Cardiac septum (tissue), 1 donor: ENCODE results near the gene HLA-F. TPM values are rescaled to one million over a fixed set of nuclear protein-coding genes. Genes with fewer than 3 reads are reported as not detected.

ENCODE experiments used
- DNase-seq: peaks from one replicate; pipeline ENCODE4 v3.0.0-alpha.2; 2020; ENCODE audit warnings: low spot score
- intact Hi-C: fragments of 100-400 bp; cut with DNase I; formaldehyde crosslinking; loops from one replicate; pipeline ENCODE4 v1.14.0; 2022
- total RNA-seq: library from RNA; stranded (reverse); fragmentation: NEBNext Ultra II Directional; extraction: Animal tissue kit (Norgen Biotek cat#: 25700); gene quantifications from one replicate; pipeline ENCODE4 v1.2.1, GENCODE V29; 2021
- donor health status: DM: no; HTN: no; CAD: no.

HLA-F gene
- total RNA-seq, 1 donor from 2014 or later: 40.4 TPM

DNA sequence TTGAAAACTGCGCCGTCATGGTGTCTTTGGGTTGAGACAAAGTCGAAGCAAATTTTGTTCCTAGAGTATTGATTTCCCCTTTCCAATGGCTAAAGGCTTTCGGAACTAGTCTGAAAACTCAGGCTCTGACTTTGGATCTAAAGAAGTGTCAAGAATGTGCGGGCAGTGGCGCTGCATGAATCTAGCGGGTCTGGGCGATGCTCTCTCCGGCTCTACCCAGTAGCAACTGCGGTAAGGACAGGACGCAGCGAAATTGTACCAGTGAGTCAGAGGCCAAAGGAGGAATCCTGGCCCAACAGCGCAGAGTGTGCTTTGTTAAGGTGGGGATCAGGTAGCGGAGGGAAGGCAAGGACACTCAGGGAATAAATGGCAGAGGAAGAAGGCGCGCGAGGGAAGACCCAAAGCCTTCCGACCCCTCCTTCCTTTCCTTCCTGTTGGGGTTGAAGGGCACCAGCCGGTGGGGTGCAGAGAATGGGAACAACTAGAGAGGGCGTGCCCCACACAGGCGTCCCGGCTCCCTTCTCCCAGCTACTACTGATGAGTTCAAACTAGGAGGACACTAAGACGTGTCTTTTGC lies 32.1 kb downstream of the HLA-F start:
- intact Hi-C loops: no loop called here
- no peak for DNase-seq

DNA sequence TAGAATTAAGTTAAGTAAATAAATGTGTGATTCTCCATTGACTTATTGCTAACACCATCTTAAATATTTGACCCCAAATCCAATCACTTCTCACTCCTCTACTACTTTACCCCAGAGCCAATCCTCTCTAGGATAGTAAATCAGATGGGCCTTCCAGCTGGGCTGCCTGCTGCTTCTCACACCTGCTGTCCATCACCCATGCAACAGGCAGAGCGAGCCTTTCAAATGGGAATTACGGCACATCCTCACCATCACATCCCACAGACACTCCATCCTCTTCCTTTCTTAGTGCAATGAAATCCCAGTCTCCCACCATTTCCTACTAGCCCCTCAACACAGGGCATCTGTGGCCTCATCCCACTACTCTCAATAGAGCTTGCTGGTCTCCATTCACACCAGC lies 34.0 kb downstream of the HLA-F start:
- intact Hi-C loops: no loop called here
- DNase-seq: no peak

DNA sequence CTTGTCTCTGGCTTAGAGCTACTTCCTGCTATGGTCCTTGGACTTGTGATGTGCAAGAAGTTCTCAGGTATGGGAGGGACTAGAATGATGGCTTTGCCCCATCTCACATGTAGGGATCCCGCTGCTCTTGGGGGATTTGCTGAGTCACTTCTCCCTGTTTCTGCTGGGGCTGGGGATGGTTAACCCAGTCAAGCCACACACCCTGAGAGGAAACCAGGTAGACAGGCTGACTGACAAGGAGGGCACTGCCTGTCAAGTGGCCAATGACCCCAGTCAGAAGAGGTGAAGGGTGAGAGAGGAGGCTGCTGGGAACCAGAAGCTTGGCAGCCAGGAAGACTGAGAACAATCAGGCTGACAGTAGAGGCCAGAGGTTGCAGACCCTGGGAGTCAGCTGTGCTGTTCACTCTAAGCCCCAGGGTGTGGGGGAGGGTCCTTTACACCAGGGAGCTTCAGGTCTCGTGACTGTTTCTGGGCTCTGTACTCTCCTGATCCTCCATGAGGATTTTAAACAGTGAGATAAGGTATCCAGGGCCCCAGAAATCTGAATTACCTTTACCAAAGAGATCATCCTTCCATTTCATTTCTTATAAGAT lies 34.6 kb downstream of the HLA-F start:
- no peak for DNase-seq
- intact Hi-C loops: no loop called here

DNA sequence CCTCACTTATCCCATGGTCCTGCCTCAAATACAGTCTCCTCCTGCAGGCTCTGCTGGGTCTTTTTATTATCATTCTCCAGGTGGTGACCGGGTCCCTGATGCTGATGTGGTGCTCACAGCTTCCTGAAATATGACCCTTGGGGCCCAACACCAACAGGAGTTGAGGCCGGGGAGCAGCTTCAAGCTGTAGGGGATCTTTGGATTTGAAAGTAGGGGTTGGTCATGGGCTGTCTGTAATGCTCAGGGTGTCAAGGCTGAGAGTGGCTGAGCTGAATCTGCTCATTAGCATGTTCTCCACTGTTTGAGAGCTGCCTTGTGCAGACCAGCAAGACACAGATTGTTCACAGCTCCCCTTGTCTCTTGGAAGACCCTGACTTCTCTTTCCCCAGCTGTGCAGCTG lies 35.5 kb downstream of the HLA-F start:
- DNase-seq: no peak
- intact Hi-C loops: no loop called here

DNA sequence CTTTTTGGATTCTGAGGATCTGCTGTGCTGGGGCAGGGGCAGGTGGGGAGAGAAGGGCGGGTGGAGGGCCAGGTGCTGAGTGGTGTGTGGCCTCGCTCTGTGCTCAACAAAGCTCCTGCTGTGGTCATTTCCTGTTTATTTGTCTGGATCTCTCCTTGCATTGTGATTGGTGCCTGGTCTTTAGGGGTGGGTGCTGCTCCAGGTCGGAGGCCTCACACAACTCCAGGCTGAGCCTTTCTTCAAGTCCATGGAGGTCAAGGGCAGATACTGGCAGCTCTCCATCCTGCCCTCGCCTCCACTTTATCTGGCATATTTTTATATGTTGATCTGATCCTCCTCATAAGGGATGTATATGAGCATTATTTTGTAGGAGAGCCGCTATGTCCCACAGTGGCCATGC lies 36.2 kb downstream of the HLA-F start:
- intact Hi-C loops: no loop called here

DNA sequence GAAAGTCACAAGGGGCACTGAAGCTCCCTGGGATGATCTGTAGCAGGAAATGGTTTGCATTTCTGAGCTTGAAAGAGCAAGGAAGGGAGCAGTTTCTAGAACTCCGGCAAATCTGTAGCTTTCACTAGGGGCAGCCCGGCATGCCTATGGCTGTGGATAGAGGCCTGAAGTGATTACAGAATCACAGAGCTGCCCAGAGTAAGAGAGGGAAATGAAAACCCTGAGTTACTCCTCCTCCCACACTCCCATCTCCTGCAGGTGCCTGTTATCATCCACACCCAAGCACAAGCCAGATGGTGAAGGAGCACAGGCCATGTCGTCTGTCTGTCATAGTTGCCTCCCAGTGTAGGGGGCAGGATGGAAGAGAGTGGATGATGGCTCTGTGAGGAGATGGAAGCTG lies 37.1 kb downstream of the HLA-F start:
- no peak for DNase-seq
- intact Hi-C loops: no loop called here

More for the DNA sequence above, 36.2 kb downstream of the HLA-F start:
- no peak for DNase-seq

DNA sequence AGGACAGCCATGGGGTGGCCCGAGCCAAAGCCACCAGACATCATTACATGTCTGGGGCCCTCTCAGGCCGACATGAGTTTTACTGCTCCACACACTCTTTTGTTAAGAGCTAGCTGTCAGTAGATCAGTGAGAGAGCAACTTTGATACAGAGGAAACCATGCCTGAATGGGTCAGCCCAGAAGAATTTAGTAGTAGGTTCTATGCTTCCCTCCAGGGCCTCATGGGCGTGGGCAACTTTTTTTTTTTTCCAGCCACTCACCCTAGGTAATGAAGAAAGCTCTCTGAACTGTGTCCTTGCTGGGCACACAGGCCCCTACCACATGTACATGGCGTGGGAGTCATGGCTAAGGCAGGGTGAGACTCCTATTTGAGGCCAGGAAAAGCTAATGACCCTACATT lies 38.8 kb downstream of the HLA-F start:
- no peak for DNase-seq
- intact Hi-C loops: no loop called here

DNA sequence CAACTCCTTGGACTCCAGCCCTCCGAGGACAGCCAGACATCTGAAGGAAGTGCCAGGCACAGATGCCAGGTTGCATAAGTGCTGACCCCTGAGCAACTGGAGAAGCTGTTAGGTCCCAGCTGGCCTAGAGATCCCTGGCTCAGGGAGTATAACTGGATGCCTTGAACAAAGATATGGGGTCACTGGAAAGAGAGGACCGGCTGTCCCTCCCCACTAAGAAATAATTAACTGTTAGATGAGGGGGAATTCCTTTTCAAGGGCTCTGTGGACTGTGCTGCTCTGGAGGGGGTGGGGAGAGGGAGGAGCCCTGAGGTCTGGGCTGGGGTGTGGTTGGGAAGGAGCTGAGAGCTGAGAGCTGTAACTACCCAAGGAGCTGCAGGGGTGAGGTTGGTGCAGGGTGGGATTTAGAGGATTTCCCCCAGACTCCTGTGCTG lies 39.6 kb downstream of the HLA-F start:
- intact Hi-C loops: no loop called here
- DNase-seq: no peak

DNA sequence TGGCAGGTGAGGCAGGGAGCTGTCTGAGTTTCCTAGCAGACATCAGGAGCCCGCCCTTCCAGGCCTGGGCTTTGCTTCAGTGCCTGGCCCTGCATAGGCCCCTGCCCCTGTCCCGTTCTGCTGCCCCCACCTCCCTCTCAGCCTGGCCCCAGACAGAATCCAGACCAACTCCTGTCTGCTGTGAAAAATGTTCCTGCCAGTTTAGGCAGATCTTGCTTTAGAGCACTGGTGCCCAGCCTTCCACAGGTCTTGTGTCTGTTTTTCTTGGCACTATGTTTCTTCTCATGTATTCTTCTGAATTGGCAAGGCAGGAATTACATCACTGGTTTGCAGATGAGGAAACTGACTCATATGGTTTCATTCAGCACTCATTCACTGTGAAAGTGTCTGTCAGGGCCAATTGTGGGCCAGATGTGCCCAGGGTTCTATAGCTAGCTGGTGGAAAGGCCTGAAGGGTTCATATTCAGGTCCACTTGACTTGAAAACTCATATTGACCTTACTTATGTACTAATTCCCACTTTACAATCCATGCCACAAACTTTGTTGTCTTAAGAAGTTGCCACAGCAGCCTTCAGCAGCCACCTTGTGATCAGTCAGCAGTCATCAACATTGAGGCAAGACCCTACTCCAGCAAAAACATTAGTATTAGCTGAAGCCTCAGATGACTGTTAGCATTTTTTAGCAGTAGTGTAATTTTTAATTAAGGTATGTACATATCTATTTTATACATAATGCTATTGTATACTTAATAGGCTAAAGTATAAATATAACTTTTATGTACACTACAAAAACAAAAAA lies 40.5 kb downstream of the HLA-F start:
- DNase-seq: no peak
- intact Hi-C loops: no loop called here

DNA sequence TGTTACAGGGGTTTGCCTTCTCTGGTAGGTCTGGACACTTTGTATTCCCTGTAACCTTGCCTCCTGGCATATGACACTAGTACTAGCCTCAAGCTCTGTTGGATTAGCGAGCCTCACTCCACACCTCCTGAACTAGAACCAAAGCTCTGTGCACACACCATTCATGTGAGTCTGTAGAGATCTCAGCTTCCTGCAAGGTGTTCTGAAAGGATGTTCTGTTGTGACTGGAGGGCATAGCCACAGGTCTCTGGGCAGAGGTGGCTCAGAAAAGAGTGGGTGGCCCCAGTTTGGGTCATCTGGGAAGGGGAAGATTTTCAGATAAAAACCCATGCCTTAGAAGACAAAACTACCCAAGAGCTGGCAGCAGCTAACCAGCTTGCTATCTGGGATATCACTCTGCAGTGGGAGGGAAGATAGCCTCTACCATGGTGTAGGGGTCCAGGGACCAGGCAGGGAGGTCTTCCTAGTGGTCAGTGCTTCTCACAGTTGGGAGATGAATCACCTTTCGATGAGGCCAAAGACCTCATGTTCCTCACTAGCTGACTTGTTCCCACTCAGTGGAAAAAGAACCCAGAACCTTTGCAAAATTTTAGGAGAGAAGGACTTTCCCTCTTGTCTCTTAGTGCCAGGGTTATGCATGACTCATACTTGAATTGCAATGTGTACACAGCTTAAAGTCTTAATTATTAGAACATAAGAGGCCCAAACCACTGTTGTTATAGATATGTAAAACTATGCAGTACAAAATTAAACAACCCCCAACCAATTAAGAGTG lies 41.4 kb downstream of the HLA-F start:
- DNase-seq: no peak
- intact Hi-C loops: no loop called here

DNA sequence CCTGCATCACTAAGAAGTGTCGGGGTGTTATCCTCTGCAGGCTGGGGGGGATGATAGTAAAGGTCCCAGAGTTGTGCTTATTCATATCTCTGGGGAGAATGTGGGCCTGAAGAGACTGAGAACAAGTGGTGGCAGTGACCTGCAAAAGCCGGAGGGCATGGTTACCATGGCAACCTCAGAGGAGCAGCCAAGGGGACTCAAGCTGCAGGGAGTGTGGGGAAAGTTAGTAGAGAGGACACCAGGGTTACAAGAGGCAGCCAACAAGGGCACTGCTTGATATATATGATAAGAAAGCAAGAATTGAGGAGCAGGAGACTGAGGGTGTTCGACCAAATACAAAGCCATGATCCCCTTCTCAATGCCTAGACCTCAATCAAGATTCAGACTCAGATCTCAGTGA lies 46.1 kb downstream of the HLA-F start:
- DNase-seq: no peak
- intact Hi-C loops: no loop called here

DNA sequence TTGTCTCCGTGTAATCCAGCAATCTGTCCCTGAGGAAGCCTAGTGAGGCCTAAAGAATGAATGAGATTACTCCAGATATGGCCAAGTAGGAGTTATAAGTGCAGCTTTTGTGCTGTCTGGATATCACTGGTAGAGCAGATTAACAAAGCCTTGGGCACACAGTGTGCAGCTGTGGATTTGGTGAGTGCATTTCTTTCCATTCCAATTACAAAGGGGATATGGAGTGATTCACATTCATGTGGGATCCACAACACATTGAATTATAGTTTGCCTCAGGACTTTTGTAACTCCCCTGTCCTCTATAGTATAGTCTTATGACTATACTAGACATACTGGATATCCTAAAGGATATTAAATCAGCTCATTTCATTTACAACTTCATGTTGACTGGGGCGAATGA lies 47.1 kb downstream of the HLA-F start:
- no peak for DNase-seq
- intact Hi-C loops: no loop called here

DNA sequence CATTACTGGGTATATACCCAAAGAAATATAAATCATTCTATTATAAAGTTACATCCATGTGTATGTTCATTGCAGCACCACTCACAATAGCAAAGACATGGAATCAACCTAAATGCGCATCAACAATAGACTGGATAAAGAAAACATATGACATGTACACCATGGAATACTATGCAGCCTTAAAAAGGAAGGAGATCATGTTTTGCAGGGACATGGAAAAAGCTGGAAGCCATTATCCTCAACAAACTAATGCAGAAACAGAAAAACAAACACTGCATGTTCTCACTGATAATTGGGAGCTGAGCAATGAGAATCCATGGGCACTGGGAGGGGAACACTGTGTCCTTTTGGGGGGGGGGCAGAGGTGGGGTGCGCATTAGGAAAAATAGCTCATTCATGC lies 53.5 kb downstream of the HLA-F start:
- intact Hi-C loops: no loop called here
- DNase-seq: no peak

Other genes starting within 250 kb of the HLA-F start
- gene MAS1L, start 235.5 kb upstream of the HLA-F start, total RNA-seq: not detected
- not detected for gene UBD, start 163.7 kb upstream of the HLA-F start, total RNA-seq
- not detected for gene OR2H2, start 138.3 kb upstream of the HLA-F start, total RNA-seq
- 29.5 TPM for gene GABBR1, start 90.3 kb upstream of the HLA-F start, total RNA-seq
- gene MOG, start 66.3 kb upstream of the HLA-F start, total RNA-seq: 2.0 TPM
- not detected for gene ZFP57, start 42.3 kb upstream of the HLA-F start, total RNA-seq
- 0.62 TPM for gene HLA-G, start 104.4 kb downstream of the HLA-F start, total RNA-seq
- 268 TPM for gene HLA-A, start 219.1 kb downstream of the HLA-F start, total RNA-seq